MG63 (cell line): ENCODE data around the gene CFAP300. TPM values are rescaled to one million over a fixed set of nuclear protein-coding genes. Genes with fewer than 3 reads are reported as not detected.
A peak's percentile ranks its signal among the peaks of the same experiment; 100 is the strongest.

Experiments used
- DNase-seq: peaks from one replicate; pipeline ENCODE4 v3.0.0-alpha.2; 2020
- H3K27me3 ChIP-seq: fragments of 250-450 bp; sonication (Bioruptor Pico); 2 replicates; pipeline ENCODE4 v1.5.1; 2020; ENCODE audit warnings: mild to moderate bottlenecking, moderate library complexity
- H3K36me3 ChIP-seq: fragments of 250-450 bp; sonication (Bioruptor Pico); 2 replicates; pipeline ENCODE4 v1.5.1; 2020; ENCODE audit warnings: mild to moderate bottlenecking, moderate library complexity
- H3K4me3 ChIP-seq: fragments of 250-450 bp; sonication (Bioruptor Pico); 2 replicates; pipeline ENCODE4 v1.5.1; 2020; ENCODE audit warnings: mild to moderate bottlenecking, moderate library complexity
- H3K9me3 ChIP-seq: fragments of 250-450 bp; sonication (Bioruptor Pico); 2 replicates; pipeline ENCODE4 v1.5.1; 2020; ENCODE audit warnings: mild to moderate bottlenecking, moderate library complexity
- total RNA-seq: library from RNA; depleted of rRNA; stranded (reverse); fragments of >200 nt; shearing (Covaris generic); gene quantifications from 2 replicates; pipeline ENCODE4 v1.2.3, GENCODE V29; 2014; ENCODE audit warnings: low replicate concordance; rRNA removed

Gene CFAP300
- total RNA-seq, 1 experiment from 2014 or later, result 1.3 TPM

GRCh38 chr11:102111787-102112508, 64.7 kb downstream of the CFAP300 start:
- peak; percentile 65 for DNase-seq
- Histone ChIP-seq H3K4me3 (peak overlapping the region; percentile 88), H3K36me3 (peaks cover 29% of the 10 kb centered on the region), H3K27me3 (no peaks in the 10 kb centered on the region), H3K9me3 (no peaks in the 10 kb centered on the region)

GRCh38 chr11:102112509-102112821, 65.2 kb downstream of the CFAP300 start:
- Histone ChIP-seq H3K9me3 (no peaks in the 10 kb centered on the region), H3K4me3 (peak overlapping the region; percentile 88), H3K27me3 (no peaks in the 10 kb centered on the region), H3K36me3 (peaks cover 34% of the 10 kb centered on the region)
- no peak for DNase-seq

- H3K9me3 ChIP-seq, result no peaks in the 10 kb centered on the region
Observed at GRCh38 chr11:102114032-102114431, 66.8 kb downstream of the CFAP300 start.

GRCh38 chr11:102115557-102115956, 68.3 kb downstream of the CFAP300 start:
- no peak overlapping the region for H3K4me3 ChIP-seq
- H3K27me3 ChIP-seq, result no peaks in the 10 kb centered on the region
- H3K36me3 ChIP-seq, result peaks cover 42% of the 10 kb centered on the region
- no peaks in the 10 kb centered on the region for H3K9me3 ChIP-seq
- DNase-seq, result no peak

More at GRCh38 chr11:102114032-102114431, 66.8 kb downstream of the CFAP300 start:
- Histone ChIP-seq H3K27me3 (no peaks in the 10 kb centered on the region), H3K4me3 (no peak overlapping the region), H3K36me3 (peaks cover 34% of the 10 kb centered on the region)
- no peak for DNase-seq

GRCh38 chr11:102116453-102117205, 69.4 kb downstream of the CFAP300 start:
- no peak for DNase-seq
- Histone ChIP-seq H3K27me3 (no peaks in the 10 kb centered on the region), H3K36me3 (peaks cover 42% of the 10 kb centered on the region), H3K9me3 (no peaks in the 10 kb centered on the region), H3K4me3 (no peak overlapping the region)

GRCh38 chr11:102117472-102118113, 70.4 kb downstream of the CFAP300 start:
- no peaks in the 10 kb centered on the region for H3K9me3 ChIP-seq
- no peak overlapping the region for H3K4me3 ChIP-seq
- no peak for DNase-seq
- no peaks in the 10 kb centered on the region for H3K27me3 ChIP-seq
- peaks cover 42% of the 10 kb centered on the region for H3K36me3 ChIP-seq

- Histone ChIP-seq H3K36me3 (peaks cover 47% of the 10 kb centered on the region), H3K9me3 (no peaks in the 10 kb centered on the region; the same call in 1 of the 2 replicates), H3K27me3 (no peaks in the 10 kb centered on the region), H3K4me3 (no peak overlapping the region)
- DNase-seq, result no peak
Observed at GRCh38 chr11:102118937-102119336, 71.7 kb downstream of the CFAP300 start.

GRCh38 chr11:102119997-102120396, 72.8 kb downstream of the CFAP300 start:
- H3K4me3 ChIP-seq, result no peak overlapping the region

GRCh38 chr11:102120437-102120973, 73.3 kb downstream of the CFAP300 start:
- H3K4me3 ChIP-seq, result no peak overlapping the region
- DNase-seq, result no peak
- H3K36me3 ChIP-seq, result peaks cover 42% of the 10 kb centered on the region
- H3K9me3 ChIP-seq, result no peaks in the 10 kb centered on the region; the same call in 1 of the 2 replicates
- H3K27me3 ChIP-seq, result no peaks in the 10 kb centered on the region

More at GRCh38 chr11:102119997-102120396, 72.8 kb downstream of the CFAP300 start:
- Histone ChIP-seq H3K27me3 (no peaks in the 10 kb centered on the region), H3K36me3 (peaks cover 45% of the 10 kb centered on the region), H3K9me3 (no peaks in the 10 kb centered on the region; the same call in 1 of the 2 replicates)
- no peak for DNase-seq

- DNase-seq, result no peak
- H3K4me3 ChIP-seq, result no peak overlapping the region
- peaks cover 42% of the 10 kb centered on the region for H3K36me3 ChIP-seq
- no peaks in the 10 kb centered on the region; the same call in 1 of the 2 replicates for H3K9me3 ChIP-seq
- H3K27me3 ChIP-seq, result no peaks in the 10 kb centered on the region
Observed at GRCh38 chr11:102121329-102121728, 74.1 kb downstream of the CFAP300 start.

Other genes with a start within 250 kb of the CFAP300 start
- 0.35 and 0.40 TPM in 2 replicates for gene CEP126, start 132.4 kb upstream of the CFAP300 start, total RNA-seq
- gene ANGPTL5, start 130.9 kb upstream of the CFAP300 start, total RNA-seq, result 0.10 TPM in 1 of 2 replicates, not detected in the other
- 19.3 and 28.6 TPM in 2 replicates for gene YAP1, start 63.0 kb downstream of the CFAP300 start, total RNA-seq